ENCODE data around the gene BCLAF1.

DNA sequence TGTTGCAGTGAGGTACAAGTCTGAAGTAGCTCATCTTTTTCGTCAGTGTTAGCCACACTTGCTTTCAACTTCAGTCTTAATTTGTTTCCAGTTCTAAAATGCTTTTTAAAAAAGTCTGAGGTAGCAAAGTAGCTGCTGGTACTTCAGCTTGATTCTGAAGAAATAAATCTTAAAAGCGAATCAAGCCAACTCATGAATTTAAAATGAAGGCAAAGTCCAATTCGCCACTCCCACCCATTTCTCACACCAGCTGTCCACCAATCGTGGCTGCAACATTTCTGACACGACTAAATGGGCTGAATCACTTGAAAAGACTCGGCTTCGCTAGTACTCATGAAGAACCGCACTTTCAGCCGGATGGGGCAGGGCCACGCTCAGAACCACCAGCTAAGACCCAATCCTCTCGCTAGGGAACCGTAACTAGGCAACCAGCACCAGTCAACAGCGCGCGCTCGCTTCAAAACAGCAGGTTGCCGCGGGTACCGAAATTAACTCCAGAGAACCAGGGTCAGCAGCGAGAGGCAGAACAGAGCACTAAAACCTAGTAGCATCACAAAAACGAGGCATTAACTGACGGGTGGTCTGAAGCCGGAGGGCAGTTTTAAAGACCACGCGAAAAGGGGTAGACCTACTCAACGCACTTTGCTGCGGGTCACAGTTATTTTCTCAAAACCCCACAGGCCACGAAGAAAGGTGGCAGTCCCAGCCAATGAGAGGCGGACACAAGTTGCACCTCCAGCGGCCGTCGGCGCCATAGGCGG is 900 bp downstream of the BCLAF1 start:
- no peak for TF ChIP-seq EZH2 (IDR thresholded peaks at IDR 0.05; ENCODE audit: low read length)
- TF ChIP-seq, protein P1, sequence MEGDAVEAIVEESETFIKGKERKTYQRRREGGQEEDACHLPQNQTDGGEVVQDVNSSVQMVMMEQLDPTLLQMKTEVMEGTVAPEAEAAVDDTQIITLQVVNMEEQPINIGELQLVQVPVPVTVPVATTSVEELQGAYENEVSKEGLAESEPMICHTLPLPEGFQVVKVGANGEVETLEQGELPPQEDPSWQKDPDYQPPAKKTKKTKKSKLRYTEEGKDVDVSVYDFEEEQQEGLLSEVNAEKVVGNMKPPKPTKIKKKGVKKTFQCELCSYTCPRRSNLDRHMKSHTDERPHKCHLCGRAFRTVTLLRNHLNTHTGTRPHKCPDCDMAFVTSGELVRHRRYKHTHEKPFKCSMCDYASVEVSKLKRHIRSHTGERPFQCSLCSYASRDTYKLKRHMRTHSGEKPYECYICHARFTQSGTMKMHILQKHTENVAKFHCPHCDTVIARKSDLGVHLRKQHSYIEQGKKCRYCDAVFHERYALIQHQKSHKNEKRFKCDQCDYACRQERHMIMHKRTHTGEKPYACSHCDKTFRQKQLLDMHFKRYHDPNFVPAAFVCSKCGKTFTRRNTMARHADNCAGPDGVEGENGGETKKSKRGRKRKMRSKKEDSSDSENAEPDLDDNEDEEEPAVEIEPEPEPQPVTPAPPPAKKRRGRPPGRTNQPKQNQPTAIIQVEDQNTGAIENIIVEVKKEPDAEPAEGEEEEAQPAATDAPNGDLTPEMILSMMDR (optimal IDR thresholded peaks at IDR 0.05 in 1 of 3, IDR thresholded peaks at IDR 0.05 in 1 of 3, conservative IDR thresholded peaks at IDR 0.05 in 1 of 3; ENCODE audit: extremely low read depth in 1 of 3, insufficient read depth in 2 of 3, low read length in 3 of 3) = peak in 2 of 3 experiments; percentile 22 to 25

All from keratinocyte (primary cell).